DND-41 (cell line): Measurements from ENCODE around the gene SOX12.
"Not testable (repeated sequence)": the region's sequence is repeated elsewhere in the genome, so short reads cannot be mapped to it uniquely, and the experiment has no call there.

Experiments
- ATAC-seq: fragments of 200-7000 bp; cut with Tn5 transposase; 3 replicates; pipeline ENCODE4 v1.9.1; 2021; ENCODE audit warnings: low read depth; ENCODE audit not compliant: insufficient read depth
- DNase-seq: peaks from one replicate; pipeline ENCODE4 v3.0.0-alpha.2; 2020
- H2AFZ ChIP-seq: 2 replicates; pipeline ENCODE4 v1.6.0; 2012; ENCODE audit warnings: low read depth, low read length
- H3K27ac ChIP-seq: 2 replicates; pipeline ENCODE4 v1.5.1; 2012; ENCODE audit warnings: low read length, inconsistent platforms
- H3K27me3 ChIP-seq: fragments of 200-600 bp; sonication (generic); 2 replicates; pipeline ENCODE4 v1.6.0; 2012; ENCODE audit warnings: low read length, mild to moderate bottlenecking, inconsistent platforms; ENCODE audit not compliant: insufficient read depth, poor library complexity
- H3K36me3 ChIP-seq: 2 replicates; pipeline ENCODE4 v1.5.1; 2012; ENCODE audit warnings: low read length, inconsistent platforms; ENCODE audit not compliant: insufficient read depth
- H3K4me1 ChIP-seq: 2 replicates; pipeline ENCODE4 v1.5.1; 2012; ENCODE audit warnings: mild to moderate bottlenecking, low read length; ENCODE audit not compliant: insufficient read depth
- H3K4me2 ChIP-seq: 2 replicates; pipeline ENCODE4 v1.6.0; 2012; ENCODE audit warnings: mild to moderate bottlenecking, moderate library complexity, low read length, inconsistent platforms; ENCODE audit not compliant: insufficient read depth
- H3K4me3 ChIP-seq, 2 experiments: fragments of 200-600 bp in 1 of 2; shearing (Covaris generic) in 1 of 2; 2 replicates each; pipeline ENCODE4 v1.5.1; 2012 to 2016; ENCODE audit warnings: inconsistent platforms in 2 of 2, low read length in 2 of 2, mild to moderate bottlenecking in 2 of 2, low read depth in 1 of 2, moderate library complexity in 1 of 2
- H3K79me2 ChIP-seq: 2 replicates; pipeline ENCODE4 v1.6.0; 2012; ENCODE audit warnings: low read length, inconsistent platforms; ENCODE audit not compliant: insufficient read depth
- H3K9ac ChIP-seq: 2 replicates; pipeline ENCODE4 v1.6.0; 2012; ENCODE audit warnings: low read depth, mild to moderate bottlenecking, inconsistent platforms, low read length, moderate library complexity
- H3K9me3 ChIP-seq: 2 replicates; pipeline ENCODE4 v1.5.1; 2012; ENCODE audit warnings: low read length, moderate library complexity, mild to moderate bottlenecking, inconsistent platforms; ENCODE audit not compliant: insufficient read depth, severe bottlenecking
- H4K20me1 ChIP-seq: 2 replicates; pipeline ENCODE4 v1.6.0; 2012; ENCODE audit warnings: low read length; ENCODE audit not compliant: insufficient read depth
- EZH2 ChIP-seq: IDR thresholded peaks from 3 replicates; pipeline ENCODE4 v1.6.1; 2012; ENCODE audit warnings: borderline replicate concordance, low read depth, mild to moderate bottlenecking, moderate library complexity, low read length, inconsistent platforms; ENCODE audit not compliant: severe bottlenecking
- TF ChIP-seq, protein P1 (sequence below): IDR thresholded peaks from 2 replicates; pipeline ENCODE4 v1.5.1; 2012; ENCODE audit warnings: borderline replicate concordance, low read length, moderate library complexity, mild to moderate bottlenecking; ENCODE audit not compliant: poor library complexity, severe bottlenecking; ENCODE audit errors: extremely low read depth

SOX12 gene

DNA sequence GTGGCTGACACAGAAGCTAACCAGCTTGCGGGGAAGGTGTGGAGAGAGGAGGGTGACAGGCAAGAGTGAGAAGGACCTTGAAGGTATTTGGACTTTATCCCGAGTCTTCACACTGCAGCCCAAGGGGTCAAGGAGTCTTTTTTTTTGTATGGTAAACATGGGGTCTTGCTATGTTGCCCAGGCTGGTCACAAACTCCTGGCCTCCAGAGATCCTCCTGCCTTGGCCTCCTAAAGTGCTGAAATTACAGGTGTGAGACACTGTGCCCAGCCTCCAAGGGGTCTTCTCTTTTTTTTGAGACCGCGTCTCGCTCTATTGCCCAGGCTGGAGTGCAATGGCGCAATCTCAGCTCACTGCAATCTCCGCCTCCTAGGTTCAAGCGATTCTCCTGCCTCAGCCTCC lies 9.2 kb downstream of the SOX12 start:
- Histone ChIP-seq H3K36me3 (peaks cover 3% of the 10 kb centered on the region; the same call in 1 of the 2 replicates), H3K9me3 (no peaks in the 10 kb centered on the region), H3K79me2 (no peaks in the 10 kb centered on the region), H3K4me2 (no peak overlapping the region), H4K20me1 (peaks cover 12% of the 10 kb centered on the region), H3K4me1 (peaks cover 9% of the 10 kb centered on the region; the same call in 1 of the 2 replicates), H3K27me3 (no peaks in the 10 kb centered on the region), H3K4me3 (no peak overlapping the region), H3K27ac (no peak overlapping the region), H2AFZ (no peak overlapping the region), H3K9ac (no peak overlapping the region)
- ATAC-seq (no peak), DNase-seq (no peak)
- TF ChIP-seq, protein P1, sequence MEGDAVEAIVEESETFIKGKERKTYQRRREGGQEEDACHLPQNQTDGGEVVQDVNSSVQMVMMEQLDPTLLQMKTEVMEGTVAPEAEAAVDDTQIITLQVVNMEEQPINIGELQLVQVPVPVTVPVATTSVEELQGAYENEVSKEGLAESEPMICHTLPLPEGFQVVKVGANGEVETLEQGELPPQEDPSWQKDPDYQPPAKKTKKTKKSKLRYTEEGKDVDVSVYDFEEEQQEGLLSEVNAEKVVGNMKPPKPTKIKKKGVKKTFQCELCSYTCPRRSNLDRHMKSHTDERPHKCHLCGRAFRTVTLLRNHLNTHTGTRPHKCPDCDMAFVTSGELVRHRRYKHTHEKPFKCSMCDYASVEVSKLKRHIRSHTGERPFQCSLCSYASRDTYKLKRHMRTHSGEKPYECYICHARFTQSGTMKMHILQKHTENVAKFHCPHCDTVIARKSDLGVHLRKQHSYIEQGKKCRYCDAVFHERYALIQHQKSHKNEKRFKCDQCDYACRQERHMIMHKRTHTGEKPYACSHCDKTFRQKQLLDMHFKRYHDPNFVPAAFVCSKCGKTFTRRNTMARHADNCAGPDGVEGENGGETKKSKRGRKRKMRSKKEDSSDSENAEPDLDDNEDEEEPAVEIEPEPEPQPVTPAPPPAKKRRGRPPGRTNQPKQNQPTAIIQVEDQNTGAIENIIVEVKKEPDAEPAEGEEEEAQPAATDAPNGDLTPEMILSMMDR, result no peak
- TF ChIP-seq EZH2, result no peak

DNA sequence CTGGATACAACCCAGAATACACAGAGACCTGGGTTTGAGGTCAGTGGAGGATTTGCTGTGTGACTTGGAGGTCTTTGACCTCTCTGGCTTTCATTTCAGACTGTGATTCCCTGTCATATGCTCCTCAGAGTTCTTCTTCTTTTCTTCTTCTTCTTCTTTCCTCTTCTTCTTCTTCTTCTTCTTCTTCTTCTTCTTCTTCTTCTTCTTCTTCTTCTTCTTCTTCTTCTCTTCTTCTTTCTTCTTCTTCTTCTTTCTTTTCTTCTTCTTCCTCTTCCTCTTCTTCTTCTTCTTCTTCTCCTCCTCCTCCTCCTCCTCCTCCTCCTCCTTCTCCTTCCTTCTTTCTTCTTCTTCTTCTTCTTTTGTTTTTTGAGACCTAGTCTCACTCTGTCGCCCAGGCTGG lies 10.7 kb downstream of the SOX12 start:
- H3K27me3 ChIP-seq, H3K9me3 ChIP-seq, H3K4me3 ChIP-seq, H3K27ac ChIP-seq, H3K4me2 ChIP-seq, H4K20me1 ChIP-seq, ATAC-seq, DNase-seq, H3K9ac ChIP-seq, H3K36me3 ChIP-seq, H3K79me2 ChIP-seq, H2AFZ ChIP-seq, H3K4me1 ChIP-seq: not testable (repeated sequence)

DNA sequence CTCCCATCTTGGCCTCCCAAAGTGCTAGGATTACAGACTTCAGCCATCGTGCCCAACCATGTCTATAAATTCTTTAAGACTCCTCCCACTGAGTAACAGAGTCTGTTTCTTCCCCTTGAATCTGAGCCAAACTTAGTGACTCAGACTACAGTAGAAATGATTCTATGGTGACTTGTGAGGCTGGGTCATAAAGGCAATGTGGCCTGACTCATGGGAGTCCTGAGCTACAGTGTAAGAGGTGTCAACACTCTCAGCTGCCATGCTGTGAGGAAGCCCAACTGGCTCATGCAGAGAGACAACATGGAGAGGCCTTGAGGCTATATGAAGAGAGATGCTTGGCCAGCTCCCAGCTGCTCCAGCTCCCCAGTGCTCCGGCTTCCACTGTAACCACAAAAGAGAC lies 16.3 kb downstream of the SOX12 start:
- H3K27ac ChIP-seq, result no peak overlapping the region
- H4K20me1 ChIP-seq, result no peaks in the 10 kb centered on the region
- no peaks in the 10 kb centered on the region for H3K27me3 ChIP-seq
- no peak overlapping the region for H3K4me2 ChIP-seq
- no peak overlapping the region for H3K4me3 ChIP-seq
- peaks cover 1% of the 10 kb centered on the region for H3K4me1 ChIP-seq
- H3K36me3 ChIP-seq, result no peaks in the 10 kb centered on the region
- ATAC-seq, result no peak
- no peak for TF ChIP-seq EZH2
- TF ChIP-seq, protein P1, result no peak
- H2AFZ ChIP-seq, result no peak overlapping the region
- no peak for DNase-seq
- H3K79me2 ChIP-seq, result no peaks in the 10 kb centered on the region
- H3K9ac ChIP-seq, result no peak overlapping the region
- no peaks in the 10 kb centered on the region for H3K9me3 ChIP-seq

DNA sequence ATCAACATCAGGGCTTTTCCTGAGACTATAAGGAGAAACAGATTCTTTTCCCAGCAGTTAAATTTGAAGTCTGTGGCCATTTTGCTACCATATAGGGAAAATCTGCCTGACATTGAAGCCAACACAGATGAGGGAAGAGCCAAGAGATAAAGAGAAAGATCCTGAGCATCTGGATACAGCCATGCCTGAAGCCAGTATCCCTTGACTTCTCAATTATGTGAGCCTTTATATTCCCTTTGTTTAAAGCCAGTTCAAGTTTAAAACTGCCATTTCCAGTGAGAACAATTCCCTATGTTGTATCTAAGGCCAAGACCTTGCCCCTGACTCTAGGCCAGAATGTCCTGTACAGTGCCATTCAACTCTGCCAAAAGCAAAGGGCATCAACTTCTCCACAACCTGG lies 17.8 kb downstream of the SOX12 start:
- Histone ChIP-seq H3K79me2 (no peaks in the 10 kb centered on the region), H2AFZ (no peak overlapping the region), H3K9ac (no peak overlapping the region), H3K27ac (no peak overlapping the region), H3K36me3 (no peaks in the 10 kb centered on the region), H3K4me2 (no peak overlapping the region), H3K4me1 (peaks cover 16% of the 10 kb centered on the region), H3K9me3 (no peaks in the 10 kb centered on the region), H3K27me3 (peaks cover 4% of the 10 kb centered on the region), H4K20me1 (no peaks in the 10 kb centered on the region), H3K4me3 (no peak overlapping the region)
- ATAC-seq (no peak), DNase-seq (no peak)
- TF ChIP-seq, protein P1, result no peak
- no peak for TF ChIP-seq EZH2
